ENCODE measurements around the gene PLCB3. TPM values are rescaled to one million over a fixed set of nuclear protein-coding genes. Genes with fewer than 3 reads are reported as not detected.

PLCB3 gene
- polyA plus RNA-seq, 1 experiment = 30.2 TPM

DNA sequence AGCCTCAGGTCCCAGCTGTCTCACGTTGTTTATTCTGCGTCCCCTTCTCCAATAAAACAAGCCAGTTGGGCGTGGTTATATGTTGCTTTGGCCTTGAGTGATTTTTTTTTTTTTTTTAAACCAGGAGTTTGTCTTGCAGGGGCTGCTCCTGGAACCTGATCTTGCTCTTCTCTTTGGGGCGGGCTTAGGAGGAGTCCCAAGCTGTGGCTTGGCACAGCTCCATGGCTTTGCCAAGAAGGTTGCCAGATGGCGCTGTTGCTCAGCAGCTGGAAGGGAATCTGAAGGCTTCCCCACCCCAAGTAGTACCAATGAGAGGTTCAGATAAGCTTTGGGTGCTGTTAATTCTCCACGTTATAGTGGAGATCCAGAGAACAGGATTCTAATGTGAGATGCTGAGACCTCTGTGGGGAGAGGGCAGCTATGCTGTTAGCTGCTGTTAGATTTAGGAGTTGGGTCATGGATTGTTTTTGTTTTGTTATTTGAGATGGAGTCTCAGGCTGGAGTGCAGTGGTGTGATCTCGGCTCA, 46.8 kb upstream of the PLCB3 start:
- POLR2A ChIA-PET = interaction anchor here (0.6 kb wide), 2 partner anchors 12 to 13 kb away, joined by 3 to 4 read pairs; no protein-coding TSS in a partner anchor
- peaks cover 29% of the 10 kb centered on the region for H3K36me3 ChIP-seq (ENCODE audit: control insufficient read depth, insufficient read depth, low read length)
- TF ChIP-seq, protein P1, sequence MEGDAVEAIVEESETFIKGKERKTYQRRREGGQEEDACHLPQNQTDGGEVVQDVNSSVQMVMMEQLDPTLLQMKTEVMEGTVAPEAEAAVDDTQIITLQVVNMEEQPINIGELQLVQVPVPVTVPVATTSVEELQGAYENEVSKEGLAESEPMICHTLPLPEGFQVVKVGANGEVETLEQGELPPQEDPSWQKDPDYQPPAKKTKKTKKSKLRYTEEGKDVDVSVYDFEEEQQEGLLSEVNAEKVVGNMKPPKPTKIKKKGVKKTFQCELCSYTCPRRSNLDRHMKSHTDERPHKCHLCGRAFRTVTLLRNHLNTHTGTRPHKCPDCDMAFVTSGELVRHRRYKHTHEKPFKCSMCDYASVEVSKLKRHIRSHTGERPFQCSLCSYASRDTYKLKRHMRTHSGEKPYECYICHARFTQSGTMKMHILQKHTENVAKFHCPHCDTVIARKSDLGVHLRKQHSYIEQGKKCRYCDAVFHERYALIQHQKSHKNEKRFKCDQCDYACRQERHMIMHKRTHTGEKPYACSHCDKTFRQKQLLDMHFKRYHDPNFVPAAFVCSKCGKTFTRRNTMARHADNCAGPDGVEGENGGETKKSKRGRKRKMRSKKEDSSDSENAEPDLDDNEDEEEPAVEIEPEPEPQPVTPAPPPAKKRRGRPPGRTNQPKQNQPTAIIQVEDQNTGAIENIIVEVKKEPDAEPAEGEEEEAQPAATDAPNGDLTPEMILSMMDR (IDR thresholded peaks at IDR 0.05; ENCODE audit: insufficient read depth, low read depth, low read length) = peak; percentile 82

DNA sequence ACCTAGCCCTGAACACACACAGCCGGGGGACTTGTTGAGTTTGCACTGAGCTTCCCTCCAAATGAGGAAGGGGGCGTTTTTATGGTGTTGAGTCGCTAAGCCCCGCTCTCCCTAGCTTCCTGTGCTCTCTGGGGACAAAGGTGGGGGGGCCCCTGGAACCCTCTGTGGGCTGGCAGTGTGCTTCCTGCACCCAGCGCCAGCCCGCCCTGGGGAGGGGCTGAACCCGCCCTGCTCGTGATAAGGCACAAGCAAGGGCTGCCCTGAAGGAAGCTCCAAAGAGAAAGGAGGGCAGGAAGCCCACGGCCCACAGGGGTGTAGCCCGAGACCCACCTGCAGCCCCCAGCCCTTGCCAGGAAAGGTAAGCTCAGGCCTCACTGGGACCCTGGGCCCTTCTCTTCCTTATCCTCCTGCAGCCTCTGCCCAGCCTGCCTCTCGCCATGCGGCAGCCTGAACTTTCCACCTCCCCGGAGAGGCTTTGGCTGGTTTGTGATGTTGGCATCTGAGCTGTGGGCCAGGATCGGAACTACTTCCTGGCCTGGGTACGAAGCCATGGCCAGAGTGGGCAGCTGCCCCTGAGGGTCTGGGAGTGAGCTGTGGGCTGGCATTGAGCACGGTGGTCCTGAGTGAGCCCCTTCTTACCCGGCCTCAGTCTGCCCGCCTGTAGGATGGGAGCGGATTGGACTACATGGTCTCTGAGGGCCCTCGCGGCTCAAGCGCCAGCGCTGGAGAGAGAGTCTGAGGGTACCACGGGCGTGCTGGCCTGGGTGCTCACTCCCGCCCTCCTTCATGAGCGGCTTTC, 44.7 kb upstream of the PLCB3 start, which contains the start of gene FERMT3:
Gene FERMT3, plus strand, starts transcription at position 265 of the 799 bp plus-strand sequence. CDS start 644 bp downstream, outside the sequence.
- ChIA-PET POLR2A (no interaction called here), CTCF (interaction anchor here (0.9 to 16.6 kb wide), 9 partner anchors 9 to 205 kb away, joined by 3 to 229 read pairs (median 12); partner anchors contain the start of genes CATSPERZ, ESRRA, PLCB3 and PPP1R14B)
- Histone ChIP-seq H3K4me3 (ENCODE audit: low read depth, low read length) (no peak within 1 kb of the TSS), H3K36me3 (ENCODE audit: control insufficient read depth, insufficient read depth, low read length) (peaks cover 23% of the 10 kb centered on the region), H3K27me3 (ENCODE audit: control insufficient read depth, insufficient read depth, low read length) (no peaks in the 10 kb centered on the region)
- TF ChIP-seq, protein P1 (IDR thresholded peaks at IDR 0.05; ENCODE audit: insufficient read depth, low read depth, low read length) = no peak
- no peak for DNase-seq (ENCODE audit: low read depth)

More for the DNA sequence above, 46.8 kb upstream of the PLCB3 start:
- Histone ChIP-seq H3K27me3 (ENCODE audit: control insufficient read depth, insufficient read depth, low read length) (no peaks in the 10 kb centered on the region), H3K4me3 (ENCODE audit: low read depth, low read length) (no peak overlapping the region)
- peak; percentile 73 for DNase-seq (ENCODE audit: low read depth)
- CTCF ChIA-PET = interaction anchor here (0.6 to 16.6 kb wide), 27 partner anchors 11 to 1559 kb away, joined by 3 to 229 read pairs (median 6); partner anchors contain the start of genes CATSPERZ, ESRRA, FKBP2 and PLCB3

DNA sequence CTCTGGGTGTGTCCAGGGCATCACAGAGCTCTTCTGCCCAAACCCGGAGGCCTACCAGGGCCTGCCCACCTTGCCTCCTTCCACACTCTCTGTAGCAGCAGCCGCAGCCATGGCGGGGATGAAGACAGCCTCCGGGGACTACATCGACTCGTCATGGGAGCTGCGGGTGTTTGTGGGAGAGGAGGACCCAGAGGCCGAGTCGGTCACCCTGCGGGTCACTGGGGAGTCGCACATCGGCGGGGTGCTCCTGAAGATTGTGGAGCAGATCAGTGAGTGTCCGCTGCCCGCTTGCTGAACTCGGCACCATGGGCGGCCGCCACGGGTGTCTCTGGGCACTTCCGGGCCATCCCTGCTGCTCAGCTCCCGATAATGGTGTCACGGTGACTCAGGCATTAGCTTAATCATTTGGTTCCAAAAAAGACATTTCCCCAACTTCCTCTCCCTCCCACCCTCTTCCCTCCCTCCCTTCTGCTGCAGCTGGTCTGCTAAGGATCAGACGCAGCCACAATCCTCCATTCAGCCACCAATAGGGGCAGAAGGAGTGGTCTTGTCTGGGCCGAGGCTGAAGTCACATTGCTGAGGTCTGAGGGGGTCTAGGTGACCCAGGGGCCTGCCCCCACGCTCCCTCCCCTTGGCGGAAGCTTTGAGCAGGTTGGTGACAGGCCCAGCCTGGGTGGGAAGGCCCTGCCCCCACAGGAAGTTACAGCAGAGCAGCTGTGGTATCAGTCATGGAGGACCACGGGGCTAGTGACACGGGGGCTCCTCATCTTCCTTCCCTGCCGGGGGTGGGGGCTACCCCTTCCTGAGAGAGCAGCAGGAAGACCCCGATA, 43.9 kb upstream of the PLCB3 start:
- ChIA-PET CTCF (interaction anchor here (0.6 to 16.6 kb wide), 10 partner anchors 9 to 205 kb away, joined by 3 to 229 read pairs (median 8); partner anchors contain the start of genes CATSPERZ, ESRRA, FKBP2 and PLCB3), POLR2A (interaction anchor here (0.5 kb wide), 1 partner anchor 163 kb away, joined by 3 read pairs; no protein-coding TSS in a partner anchor)
- H3K27me3 ChIP-seq (ENCODE audit: control insufficient read depth, insufficient read depth, low read length) = no peaks in the 10 kb centered on the region
- peak; percentile 28 for DNase-seq (ENCODE audit: low read depth)
- peaks cover 21% of the 10 kb centered on the region for H3K36me3 ChIP-seq (ENCODE audit: control insufficient read depth, insufficient read depth, low read length)
- no peak overlapping the region for H3K4me3 ChIP-seq (ENCODE audit: low read depth, low read length)
- TF ChIP-seq, protein P1 (IDR thresholded peaks at IDR 0.05; ENCODE audit: insufficient read depth, low read depth, low read length) = no peak

DNA sequence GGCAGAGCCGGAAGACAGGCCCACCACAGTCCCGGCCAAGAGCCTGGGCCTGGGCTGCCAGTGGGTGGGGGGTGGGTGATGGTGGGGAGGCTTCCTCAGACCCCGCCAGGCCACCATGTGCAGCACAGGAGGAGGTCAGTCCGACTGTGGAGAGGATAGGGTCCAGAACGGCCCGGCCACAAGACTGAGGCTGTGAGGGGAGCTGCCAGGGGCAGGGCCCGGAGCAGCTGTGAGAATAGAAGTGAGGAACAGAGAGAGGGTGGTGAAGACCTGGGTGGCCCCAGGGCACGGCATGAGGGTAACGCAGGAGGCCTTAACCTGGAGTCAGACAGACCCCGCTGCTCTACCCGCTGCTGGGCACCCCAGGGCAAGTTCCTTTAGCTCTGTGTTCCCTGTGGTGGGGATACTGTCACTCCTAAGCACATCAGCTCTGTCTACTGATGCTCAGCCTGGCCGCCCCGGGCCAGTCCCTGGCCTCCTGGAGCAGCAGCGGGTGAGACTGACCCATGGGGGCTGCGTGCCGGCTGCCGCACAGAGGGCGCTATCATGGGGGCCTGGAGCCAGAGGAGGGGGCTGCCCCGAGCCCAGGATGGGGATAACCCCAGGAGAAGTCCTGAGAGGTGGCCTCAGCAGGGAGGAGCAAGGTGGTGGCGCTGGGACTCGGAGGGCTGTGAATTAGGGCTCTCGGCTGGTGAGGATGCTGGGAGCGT, 43.1 kb upstream of the PLCB3 start:
- CTCF ChIA-PET = interaction anchor here (0.6 to 16.6 kb wide), 10 partner anchors 8 to 206 kb away, joined by 3 to 229 read pairs (median 4); partner anchors contain the start of genes CATSPERZ, ESRRA, FKBP2 and PLCB3
- Histone ChIP-seq H3K27me3 (ENCODE audit: control insufficient read depth, insufficient read depth, low read length) (no peaks in the 10 kb centered on the region), H3K36me3 (ENCODE audit: control insufficient read depth, insufficient read depth, low read length) (peaks cover 19% of the 10 kb centered on the region), H3K4me3 (ENCODE audit: low read depth, low read length) (no peak overlapping the region)
- no peak for DNase-seq (ENCODE audit: low read depth)
- POLR2A ChIA-PET = interaction anchor here (0.5 kb wide), 1 partner anchor 164 kb away, joined by 3 read pairs; no protein-coding TSS in a partner anchor
- TF ChIP-seq, protein P1 (IDR thresholded peaks at IDR 0.05; ENCODE audit: insufficient read depth, low read depth, low read length) = no peak
